WTC11 (cell line): Measurements from ENCODE around the gene TCF7. TPM values are rescaled to one million over a fixed set of nuclear protein-coding genes. Genes with fewer than 3 reads are reported as not detected.

ENCODE experiments used
- ATAC-seq: fragments of 200-7000 bp; cut with Tn5 transposase; 2 replicates; pipeline ENCODE4 v1.10.0; 2021; ENCODE audit warnings: mild to moderate bottlenecking, moderate library complexity
- CTCF ChIA-PET: fragments of 300-600 bp; sonication (Branson Sonifier 250); formaldehyde crosslinking; loops from one replicate; lab custom pipeline; 2021; ENCODE audit warnings: antibody characterized with exemption; lab: Charles Lee
- POLR2A ChIA-PET: fragments of 350-600 bp; sonication (Branson Sonifier 250); formaldehyde crosslinking; loops from one replicate; lab custom pipeline; 2021; ENCODE audit warnings: antibody characterized with exemption; lab: Charles Lee
- DNase-seq: peaks from one replicate; pipeline ENCODE4 v3.0.0; 2021; ENCODE audit warnings: low spot score
- H3K27ac Mint-ChIP-seq: 2 replicates; pipeline ENCODE4 v1.8.0; 2021; ENCODE audit warnings: mixed read lengths
- H3K27me3 Mint-ChIP-seq: 2 replicates; pipeline ENCODE4 v1.8.0; 2021; ENCODE audit warnings: low read depth, mild to moderate bottlenecking, moderate library complexity, mixed read lengths
- H3K36me3 Mint-ChIP-seq: 2 replicates; pipeline ENCODE4 v1.8.0; 2021; ENCODE audit warnings: mixed read lengths
- H3K4me1 Mint-ChIP-seq: 2 replicates; pipeline ENCODE4 v1.8.0; 2022; ENCODE audit warnings: mixed read lengths
- H3K4me3 Mint-ChIP-seq: 2 replicates; pipeline ENCODE4 v1.8.0; 2021; ENCODE audit warnings: mild to moderate bottlenecking, moderate library complexity, mixed read lengths
- H3K9me3 Mint-ChIP-seq: 2 replicates; pipeline ENCODE4 v1.8.0; 2021; ENCODE audit warnings: mixed read lengths
- ATF6 ChIP-seq: sonication (generic); formaldehyde crosslinking; IDR thresholded peaks from 2 replicates; pipeline ENCODE4 v1.8.1; 2023; ENCODE audit warnings: mild to moderate bottlenecking, missing genetic modification reagents
- CDX4 ChIP-seq: fragments of 250-450 bp; sonication (Bioruptor Pico); IDR thresholded peaks from 2 replicates; pipeline ENCODE4 v1.9.0; 2021; ENCODE audit warnings: moderate library complexity, mild to moderate bottlenecking, inconsistent platforms, borderline replicate concordance
- E2F5 ChIP-seq: sonication (generic); formaldehyde crosslinking; IDR thresholded peaks from 2 replicates; pipeline ENCODE4 v1.8.1; 2022; ENCODE audit warnings: mild to moderate bottlenecking, moderate library complexity, missing genetic modification reagents
- EMX1 ChIP-seq: fragments of 250-450 bp; sonication (Bioruptor Pico); IDR thresholded peaks from 2 replicates; pipeline ENCODE4 v1.8.0; 2021; ENCODE audit warnings: mild to moderate bottlenecking
- IRF2 ChIP-seq: sonication (generic); formaldehyde crosslinking; IDR thresholded peaks from 2 replicates; pipeline ENCODE4 v1.8.0; 2022; ENCODE audit warnings: low read depth, missing genetic modification reagents, borderline replicate concordance
- PRDM15 ChIP-seq: sonication (generic); formaldehyde crosslinking; IDR thresholded peaks from 2 replicates; pipeline ENCODE4 v1.8.0; 2022; ENCODE audit warnings: missing genetic modification reagents
- PREB ChIP-seq: sonication (generic); formaldehyde crosslinking; IDR thresholded peaks from 2 replicates; pipeline ENCODE4 v1.8.1; 2022; ENCODE audit warnings: mild to moderate bottlenecking, missing genetic modification reagents, moderate library complexity, borderline replicate concordance
- PRRX2 ChIP-seq: fragments of 250-450 bp; sonication (Bioruptor Pico); IDR thresholded peaks from 2 replicates; pipeline ENCODE4 v1.8.0; 2021; ENCODE audit warnings: mild to moderate bottlenecking
- RORB ChIP-seq: fragments of 250-450 bp; sonication (Bioruptor Pico); IDR thresholded peaks from 2 replicates; pipeline ENCODE4 v1.9.0; 2021; ENCODE audit warnings: mild to moderate bottlenecking
- SMAD3 ChIP-seq: sonication (generic); formaldehyde crosslinking; IDR thresholded peaks from 2 replicates; pipeline ENCODE4 v1.8.0; 2022; ENCODE audit warnings: missing genetic modification reagents, mild to moderate bottlenecking, borderline replicate concordance
- SP1 ChIP-seq: sonication (generic); formaldehyde crosslinking; conservative IDR thresholded peaks from 2 replicates; pipeline ENCODE4 v1.8.1; 2022; ENCODE audit warnings: missing genetic modification reagents
- TCF7 ChIP-seq: sonication (generic); formaldehyde crosslinking; IDR thresholded peaks from 2 replicates; pipeline ENCODE4 v1.8.0; 2022; ENCODE audit warnings: mild to moderate bottlenecking, low read depth, missing genetic modification reagents, moderate library complexity
- USF2 ChIP-seq: sonication (generic); formaldehyde crosslinking; IDR thresholded peaks from 2 replicates; pipeline ENCODE4 v1.8.1; 2023; ENCODE audit warnings: mild to moderate bottlenecking, missing genetic modification reagents, moderate library complexity
- ZBTB43 ChIP-seq: sonication (generic); formaldehyde crosslinking; IDR thresholded peaks from 2 replicates; pipeline ENCODE4 v1.8.1; 2023; ENCODE audit warnings: mild to moderate bottlenecking, missing genetic modification reagents
- ZNF138 ChIP-seq: sonication (generic); formaldehyde crosslinking; conservative IDR thresholded peaks from 2 replicates; pipeline ENCODE4 v1.8.1; 2022; ENCODE audit warnings: mild to moderate bottlenecking, moderate library complexity, missing genetic modification reagents
- ZNF219 ChIP-seq: sonication (generic); formaldehyde crosslinking; IDR thresholded peaks from 2 replicates; pipeline ENCODE4 v1.8.0; 2023; ENCODE audit warnings: missing genetic modification reagents, mild to moderate bottlenecking, borderline replicate concordance
- ZNF671 ChIP-seq: fragments of 250-450 bp; sonication (Bioruptor Pico); IDR thresholded peaks from 2 replicates; pipeline ENCODE4 v1.8.0; 2021; ENCODE audit warnings: mild to moderate bottlenecking
- ZSCAN18 ChIP-seq: fragments of 250-450 bp; sonication (Bioruptor Pico); IDR thresholded peaks from 2 replicates; pipeline ENCODE4 v2.1.2; 2022; ENCODE audit warnings: mild to moderate bottlenecking, moderate library complexity
- total RNA-seq: library from RNA; stranded (reverse); gene quantifications from 3 replicates; pipeline ENCODE4 v1.2.3, GENCODE V29; 2021

The TCF7 gene
- total RNA-seq, 1 experiment from 2014 or later: 11.3 TPM

- 0 out of 2 replicates have a peak, but pooled peaks have one; percentile 41 for TF ChIP-seq PRRX2 (CRISPR knock-in tag)
- peak; percentile 26; the same call in 1 of the 2 replicates for TF ChIP-seq USF2 (CRISPR knock-in tag)
- peak; percentile 74 for TF ChIP-seq ZBTB43 (CRISPR knock-in tag)
- no peak for TF ChIP-seq ZSCAN18 (CRISPR knock-in tag)
- 0 out of 2 replicates have a peak, but pooled peaks have one; percentile 10 for TF ChIP-seq RORB
- TF ChIP-seq ZNF138 (CRISPR knock-in tag): no peak
- TF ChIP-seq PREB (CRISPR knock-in tag): 0 out of 2 replicates have a peak, but pooled peaks have one; percentile 70
Measured at GRCh38 chr5:134176511-134177368, 62.3 kb downstream of the TCF7 start, which contains the start of gene SKP1 (continued).

GRCh38 chr5:134177369-134178095 is 63.1 kb downstream of the TCF7 start:
- no peak for DNase-seq
- ChIA-PET CTCF (interaction anchor here (1.0 to 1.4 kb wide), 3 partner anchors 112 to 181 kb away, joined by 4 to 6 read pairs (median 5); no protein-coding TSS in a partner anchor), POLR2A (interaction anchor here (0.5 to 2.7 kb wide), 5 partner anchors 9 to 126 kb away, joined by 3 to 26 read pairs (median 3); partner anchors contain the start of gene PPP2CA)
- Mint-ChIP-seq H3K36me3 (peaks cover 13% of the 10 kb centered on the region), H3K4me3 (peak overlapping the region; percentile 93), H3K27me3 (no peaks in the 10 kb centered on the region), H3K27ac (peak overlapping the region; percentile 98), H3K4me1 (peaks cover 15% of the 10 kb centered on the region), H3K9me3 (no peaks in the 10 kb centered on the region)
- peak; percentile 6 for ATAC-seq
- TF ChIP-seq ZNF671: no peak
- no peak for TF ChIP-seq IRF2 (CRISPR knock-in tag)
- TF ChIP-seq E2F5 (CRISPR knock-in tag): no peak
- TF ChIP-seq TCF7: no peak
- TF ChIP-seq ZNF219 (CRISPR knock-in tag): no peak
- TF ChIP-seq EMX1: no peak
- TF ChIP-seq PRDM15 (CRISPR knock-in tag): no peak
- TF ChIP-seq ZSCAN18 (CRISPR knock-in tag): no peak
- TF ChIP-seq ATF6: no peak
- TF ChIP-seq SP1 (CRISPR knock-in tag): no peak
- no peak for TF ChIP-seq CDX4 (CRISPR knock-in tag)
- TF ChIP-seq SMAD3 (CRISPR knock-in tag): no peak
